ENCODE data around the gene R3HCC1L. TPM values are rescaled to one million over a fixed set of nuclear protein-coding genes. Genes with fewer than 3 reads are reported as not detected.

R3HCC1L gene
- total RNA-seq, 2 experiments from 2014 or later = 15.7 to 16.5 TPM

DNA sequence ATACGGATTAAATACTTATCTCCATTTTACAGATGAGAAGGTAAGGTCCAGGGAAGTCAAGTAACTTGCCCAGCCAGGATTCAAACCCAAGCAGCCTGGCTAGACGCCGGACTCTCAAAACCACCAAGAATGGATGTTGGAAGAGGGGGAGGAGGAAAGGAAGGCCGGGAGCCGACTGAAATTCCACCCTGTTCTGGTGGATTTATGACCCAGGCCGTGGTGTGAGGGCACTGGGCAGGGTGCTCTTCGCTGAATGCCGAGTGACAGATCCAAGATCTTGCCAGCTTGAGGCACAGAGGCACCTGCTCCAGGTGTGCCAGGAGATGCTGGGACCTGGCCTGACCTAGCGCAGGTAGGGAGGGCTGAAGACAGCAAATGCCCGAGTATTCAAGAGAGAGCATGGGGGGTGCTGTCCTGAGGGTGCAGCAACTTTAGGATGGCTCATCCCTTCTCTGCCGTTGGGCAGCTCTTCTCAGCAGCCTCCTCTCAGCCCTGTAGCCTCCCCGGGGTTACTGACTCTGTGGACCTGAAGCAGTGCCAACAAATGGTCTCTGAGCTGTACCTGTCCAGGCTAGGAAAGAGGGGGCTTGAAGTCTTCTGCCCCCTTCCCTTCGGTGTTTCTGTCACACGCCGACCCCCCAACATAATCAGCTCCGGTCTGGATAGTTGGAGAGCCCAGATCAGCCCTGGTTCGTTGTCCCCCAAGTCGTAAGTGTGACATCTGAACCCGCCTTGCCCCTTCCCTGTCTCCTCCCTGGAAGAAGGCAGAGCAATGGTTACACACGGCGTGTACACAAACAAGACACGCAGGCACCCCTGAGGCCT is 132.8 kb downstream of the R3HCC1L start:
- H3K36me3 Mint-ChIP-seq (ENCODE audit: low read depth) = no peaks in the 10 kb centered on the region
- H3K9me3 Mint-ChIP-seq = no peaks in the 10 kb centered on the region
- intact Hi-C loops (cut with micrococcal nuclease) = no loop called here
- H3K4me1 Mint-ChIP-seq (ENCODE audit: low read depth) = peaks cover 3% of the 10 kb centered on the region
- H3K27me3 Mint-ChIP-seq = peaks cover 26% of the 10 kb centered on the region
- ChIA-PET CTCF (no interaction called here), POLR2A (interaction anchor here (0.6 kb wide), 1 partner anchor 105 kb away, joined by 3 read pairs; no protein-coding TSS in a partner anchor)
- DNase-seq (no peak), ATAC-seq (no peak)
- no peak overlapping the region for H3K27ac Mint-ChIP-seq
- peak overlapping the region; percentile 51 for H3K4me3 Mint-ChIP-seq
- TF ChIP-seq, protein P1, sequence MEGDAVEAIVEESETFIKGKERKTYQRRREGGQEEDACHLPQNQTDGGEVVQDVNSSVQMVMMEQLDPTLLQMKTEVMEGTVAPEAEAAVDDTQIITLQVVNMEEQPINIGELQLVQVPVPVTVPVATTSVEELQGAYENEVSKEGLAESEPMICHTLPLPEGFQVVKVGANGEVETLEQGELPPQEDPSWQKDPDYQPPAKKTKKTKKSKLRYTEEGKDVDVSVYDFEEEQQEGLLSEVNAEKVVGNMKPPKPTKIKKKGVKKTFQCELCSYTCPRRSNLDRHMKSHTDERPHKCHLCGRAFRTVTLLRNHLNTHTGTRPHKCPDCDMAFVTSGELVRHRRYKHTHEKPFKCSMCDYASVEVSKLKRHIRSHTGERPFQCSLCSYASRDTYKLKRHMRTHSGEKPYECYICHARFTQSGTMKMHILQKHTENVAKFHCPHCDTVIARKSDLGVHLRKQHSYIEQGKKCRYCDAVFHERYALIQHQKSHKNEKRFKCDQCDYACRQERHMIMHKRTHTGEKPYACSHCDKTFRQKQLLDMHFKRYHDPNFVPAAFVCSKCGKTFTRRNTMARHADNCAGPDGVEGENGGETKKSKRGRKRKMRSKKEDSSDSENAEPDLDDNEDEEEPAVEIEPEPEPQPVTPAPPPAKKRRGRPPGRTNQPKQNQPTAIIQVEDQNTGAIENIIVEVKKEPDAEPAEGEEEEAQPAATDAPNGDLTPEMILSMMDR (IDR thresholded peaks at IDR 0.05) = no peak

GRCh38 chr10:98267894-98268693 is 133.6 kb downstream of the R3HCC1L start, which contains the start of gene LOXL4:
Gene LOXL4, minus strand, starts transcription at chr10:98268194. Its CDS starts 5,175 bp downstream, at chr10:98263019.
- Mint-ChIP-seq H3K9me3 (no peaks in the 10 kb centered on the region), H3K36me3 (ENCODE audit: low read depth) (no peaks in the 10 kb centered on the region), H3K27me3 (peaks cover 26% of the 10 kb centered on the region), H3K27ac (no peak within 1 kb of the TSS), H3K4me3 (peak within 1 kb of the TSS; percentile 54), H3K4me1 (ENCODE audit: low read depth) (peaks cover 3% of the 10 kb centered on the region)
- CTCF ChIA-PET = no interaction called here
- POLR2A ChIA-PET = interaction anchor here (0.6 kb wide), 1 partner anchor 106 kb away, joined by 3 read pairs; no protein-coding TSS in a partner anchor
- ATAC-seq (peak; percentile 60), DNase-seq (peak; percentile 18)
- intact Hi-C loops (cut with micrococcal nuclease) = no loop called here
- TF ChIP-seq, protein P1 (IDR thresholded peaks at IDR 0.05) = no peak

DNA sequence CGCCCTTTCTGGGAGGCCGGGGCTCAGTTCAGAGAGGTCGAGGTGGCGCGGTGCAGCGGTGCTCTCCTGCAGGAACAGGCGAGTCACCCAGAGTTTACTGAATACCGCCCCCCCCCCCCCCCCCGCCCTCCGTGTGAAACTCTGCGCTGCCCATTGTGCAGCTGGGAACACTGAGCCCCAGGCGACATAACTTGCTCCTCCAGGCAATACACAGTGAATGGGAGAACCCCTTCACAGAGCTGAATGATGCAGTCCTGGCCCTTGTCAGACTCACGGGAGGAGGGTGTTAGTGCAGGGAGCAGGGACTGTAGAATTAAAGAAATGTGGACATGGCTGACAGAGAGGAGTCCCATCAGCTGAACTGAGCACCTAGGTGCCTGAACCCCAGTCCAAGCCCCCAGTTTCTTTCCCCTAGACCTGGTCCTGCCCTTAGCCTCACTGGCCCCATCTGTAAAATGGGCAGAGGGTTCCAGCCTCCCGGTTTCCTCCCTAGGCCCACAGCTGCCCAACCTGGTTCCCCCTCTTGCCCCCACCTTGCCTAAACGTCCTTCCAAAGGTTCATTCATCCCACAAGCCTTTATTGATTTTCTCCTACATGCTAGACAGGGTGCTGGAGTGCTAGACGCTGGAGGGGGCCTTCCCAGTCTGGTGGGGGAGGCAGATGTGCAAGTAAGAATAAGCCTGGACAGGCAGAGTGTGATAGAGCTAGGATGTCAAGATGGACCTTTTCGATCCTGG is 134.4 kb downstream of the R3HCC1L start:
- TF ChIP-seq, protein P1 (IDR thresholded peaks at IDR 0.05) = no peak
- ChIA-PET CTCF (no interaction called here), POLR2A (interaction anchor here (0.8 to 1.0 kb wide), 2 partner anchors 12 to 17 kb away, joined by 3 read pairs; no protein-coding TSS in a partner anchor)
- intact Hi-C loops (cut with micrococcal nuclease) = no loop called here
- Mint-ChIP-seq H3K4me1 (ENCODE audit: low read depth) (peaks cover 3% of the 10 kb centered on the region), H3K36me3 (ENCODE audit: low read depth) (no peaks in the 10 kb centered on the region), H3K27ac (no peak overlapping the region), H3K4me3 (peak overlapping the region; percentile 54), H3K27me3 (peaks cover 26% of the 10 kb centered on the region), H3K9me3 (no peaks in the 10 kb centered on the region)
- DNase-seq = no peak
- peak; percentile 58 for ATAC-seq

- Mint-ChIP-seq H3K9me3 (no peaks in the 10 kb centered on the region), H3K36me3 (ENCODE audit: low read depth) (no peaks in the 10 kb centered on the region), H3K4me3 (no peak overlapping the region), H3K27ac (no peak overlapping the region), H3K4me1 (ENCODE audit: low read depth) (peaks cover 3% of the 10 kb centered on the region), H3K27me3 (peaks cover 27% of the 10 kb centered on the region)
- TF ChIP-seq, protein P1 (IDR thresholded peaks at IDR 0.05) = no peak
- intact Hi-C loops (cut with micrococcal nuclease) = no loop called here
- POLR2A ChIA-PET = interaction anchor here (0.8 to 1.0 kb wide), 2 partner anchors 13 to 16 kb away, joined by 3 read pairs; no protein-coding TSS in a partner anchor
- CTCF ChIA-PET = no interaction called here
- ATAC-seq (no peak), DNase-seq (no peak)
Observed at GRCh38 chr10:98269435-98269912, 135.0 kb downstream of the R3HCC1L start.
